ENCODE measurements around the gene PCGF2.
A peak's percentile ranks its signal among the peaks of the same experiment; 100 is the strongest.
"Not testable (repeated sequence)": the region's sequence is repeated elsewhere in the genome, so short reads cannot be mapped to it uniquely, and the experiment has no call there.

The PCGF2 gene

DNA sequence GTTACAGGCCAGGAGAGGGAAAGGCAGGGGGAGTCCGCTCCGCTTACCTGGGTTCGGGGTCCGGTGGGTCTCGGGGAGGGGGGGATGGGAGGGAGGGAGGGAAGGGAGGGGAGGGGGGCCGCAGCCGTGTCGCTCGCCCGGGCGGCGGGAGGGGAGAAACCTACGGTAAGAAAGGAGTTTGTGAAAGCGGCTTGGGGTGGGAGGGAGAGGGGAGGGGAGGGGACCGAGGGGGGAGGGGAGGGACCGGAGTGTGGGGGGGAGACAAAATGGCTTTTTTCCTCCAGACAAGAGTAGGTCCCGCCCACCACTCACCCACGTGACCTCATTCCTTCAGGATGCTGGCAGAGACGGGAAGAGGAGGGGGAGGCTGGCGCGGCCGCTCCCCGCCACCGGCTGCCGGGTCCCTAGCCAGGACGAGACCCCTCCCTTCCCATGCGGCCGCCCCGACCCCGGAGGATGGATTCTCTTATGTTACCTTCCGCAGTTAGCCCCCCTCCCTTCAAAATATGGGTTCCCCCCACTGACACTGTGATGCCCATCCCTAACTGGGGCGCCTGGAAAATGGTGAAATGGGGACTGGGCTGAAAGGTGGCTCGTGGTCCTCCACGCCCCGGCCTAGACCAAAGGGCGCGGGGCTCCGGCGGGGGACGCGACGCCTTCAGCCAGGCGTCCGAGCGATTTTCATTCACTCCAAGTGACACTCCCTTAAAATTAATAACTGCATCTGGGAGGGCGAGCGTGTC, at the start of gene PCGF2:
Gene PCGF2, minus strand, starts transcription at position 188 of the 743 bp plus-strand sequence. CDS start 7,934 bp downstream, outside the sequence.
- no peak for DNase-seq

DNA sequence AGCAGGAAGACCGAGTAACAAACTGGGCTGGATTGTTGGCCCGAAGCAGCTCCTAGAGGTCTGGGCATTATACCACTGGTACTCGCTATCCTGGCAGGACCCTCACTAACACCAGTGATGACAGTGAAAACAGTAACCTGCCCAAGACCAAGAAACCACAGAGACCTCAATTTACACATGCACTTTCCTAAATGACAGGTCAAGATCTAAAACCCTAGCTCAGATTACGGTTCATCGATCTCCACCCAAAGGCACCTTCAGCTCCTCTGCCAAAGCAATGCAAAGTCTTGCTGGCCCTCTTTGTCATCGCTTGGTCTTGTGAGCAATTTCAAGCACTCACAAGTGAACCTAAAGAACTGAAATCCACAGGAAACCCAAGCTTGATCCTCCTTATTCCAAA, 49.7 kb upstream of the PCGF2 start:
- DNase-seq, result no peak

DNA sequence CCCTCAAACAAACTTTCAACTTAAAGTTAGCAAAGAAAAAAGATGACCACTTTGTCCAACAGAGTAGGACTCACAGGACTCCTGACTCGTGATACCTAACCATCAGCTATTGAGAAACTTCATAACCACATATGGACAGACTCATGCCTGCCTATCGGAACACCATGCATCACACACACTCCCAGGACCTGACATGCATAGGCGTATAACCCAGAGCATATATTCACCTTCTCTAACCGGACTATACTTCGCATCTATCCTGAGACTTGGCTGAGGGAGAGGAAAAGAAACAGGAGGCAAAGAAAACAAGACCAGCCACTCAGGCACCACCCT, 49.0 kb upstream of the PCGF2 start:
- no peak for DNase-seq

DNA sequence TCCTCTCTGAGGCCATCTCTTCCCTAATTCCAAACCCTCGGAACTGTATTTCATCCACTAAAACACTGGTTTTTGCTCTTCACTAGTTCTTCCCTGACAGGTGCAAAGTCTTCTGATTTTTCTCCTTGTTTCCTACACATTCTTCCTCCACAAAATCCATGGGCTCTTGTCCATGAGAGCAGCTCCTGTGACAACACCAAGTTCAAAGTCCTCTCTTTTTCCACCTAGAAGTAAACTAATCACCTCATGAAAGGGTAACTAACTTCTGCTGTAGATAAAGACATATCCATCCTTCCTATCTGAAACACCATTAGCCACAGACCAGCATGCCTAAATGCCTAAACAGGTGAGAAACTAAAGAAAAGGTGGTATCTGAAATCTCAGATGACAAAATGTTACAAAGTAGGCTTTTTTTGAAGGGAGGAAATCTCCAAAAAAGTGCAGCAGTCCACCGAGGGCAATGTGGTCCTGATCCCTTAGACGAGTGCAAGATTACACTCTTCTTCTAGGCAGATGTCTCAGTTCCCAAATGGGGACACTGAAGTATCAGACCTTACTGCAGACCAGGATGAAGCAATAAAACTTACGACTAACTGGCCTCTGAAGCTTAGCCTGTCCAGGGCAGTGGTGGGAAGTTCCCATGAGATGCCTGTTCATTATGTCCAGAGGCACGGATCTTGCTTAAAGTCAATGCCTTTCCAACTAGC, 48.5 kb upstream of the PCGF2 start:
- peak; percentile 18 to 57 for DNase-seq

DNA sequence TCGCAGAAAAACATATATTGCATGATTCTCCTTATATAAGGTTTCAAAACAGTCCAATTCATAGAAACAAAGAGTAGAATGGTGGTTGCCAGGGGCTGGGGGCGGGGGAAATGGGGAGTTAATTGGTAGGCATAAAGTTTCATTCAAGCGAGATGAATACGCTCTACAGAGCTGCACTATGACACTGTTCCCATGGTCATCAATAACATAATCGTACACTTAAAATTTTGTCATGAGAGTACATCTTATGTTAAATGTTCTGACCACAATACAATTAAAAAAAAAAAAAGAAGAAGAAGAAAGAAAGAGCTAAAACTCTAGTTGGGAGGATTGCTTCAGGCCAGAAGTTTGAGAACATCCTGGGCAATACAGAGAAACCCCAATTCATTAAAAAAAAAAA, 46.1 kb upstream of the PCGF2 start:
- DNase-seq, result no peak

DNA sequence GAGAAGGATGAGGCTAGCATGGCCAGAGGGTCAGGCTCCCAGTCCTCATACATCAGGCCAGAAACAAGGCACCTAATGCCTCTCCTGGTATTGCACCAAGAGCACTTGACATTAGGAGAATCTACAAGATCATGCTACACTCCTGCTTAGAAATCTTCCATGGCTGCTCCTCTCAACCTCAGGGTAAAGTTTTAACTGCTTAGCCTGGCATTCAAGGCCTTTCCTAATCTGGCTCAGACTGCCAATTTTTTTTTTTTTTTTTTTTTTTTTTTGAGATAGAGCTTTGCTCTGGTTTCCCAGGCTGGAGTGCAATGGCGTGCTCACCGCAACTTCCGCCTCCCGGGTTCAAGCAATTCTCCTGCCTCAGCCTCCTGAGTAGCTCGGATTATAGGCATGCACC, 43.0 kb upstream of the PCGF2 start:
- no peak for DNase-seq

DNA sequence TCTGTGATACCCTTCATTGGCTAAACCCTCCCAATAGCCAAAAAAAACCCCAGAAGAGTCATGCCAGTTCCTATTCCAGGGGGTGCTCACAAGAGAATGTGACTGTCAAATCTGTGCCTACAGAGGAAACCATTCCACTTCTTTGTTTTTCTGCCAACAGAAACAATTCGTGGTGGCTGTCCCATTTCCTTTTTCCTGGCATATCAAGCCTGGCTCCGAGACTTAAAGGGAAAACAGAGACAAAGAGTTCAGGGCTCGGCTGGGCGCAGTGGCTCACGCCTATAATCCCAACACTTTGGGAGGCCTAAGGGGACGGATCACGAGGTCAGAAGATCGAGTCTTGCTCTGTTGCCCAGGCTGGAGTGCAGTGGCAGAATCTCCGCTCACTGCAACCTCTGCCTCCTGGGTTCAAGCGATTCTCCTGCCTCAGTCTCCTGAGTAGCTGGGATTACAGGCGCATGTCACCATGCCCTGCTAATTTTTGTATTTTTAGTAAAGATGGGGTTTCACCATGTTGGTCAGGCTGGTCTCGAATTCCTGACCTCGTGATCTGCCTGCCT, 42.1 kb upstream of the PCGF2 start:
- DNase-seq, result not testable (repeated sequence)

- no peak for DNase-seq
These were observed 41.0 kb upstream of the PCGF2 start for GRCh38 chr17:38789185-38789584.

- not testable (repeated sequence) for DNase-seq
These were observed 39.9 kb upstream of the PCGF2 start for GRCh38 chr17:38787999-38788398.

DNA sequence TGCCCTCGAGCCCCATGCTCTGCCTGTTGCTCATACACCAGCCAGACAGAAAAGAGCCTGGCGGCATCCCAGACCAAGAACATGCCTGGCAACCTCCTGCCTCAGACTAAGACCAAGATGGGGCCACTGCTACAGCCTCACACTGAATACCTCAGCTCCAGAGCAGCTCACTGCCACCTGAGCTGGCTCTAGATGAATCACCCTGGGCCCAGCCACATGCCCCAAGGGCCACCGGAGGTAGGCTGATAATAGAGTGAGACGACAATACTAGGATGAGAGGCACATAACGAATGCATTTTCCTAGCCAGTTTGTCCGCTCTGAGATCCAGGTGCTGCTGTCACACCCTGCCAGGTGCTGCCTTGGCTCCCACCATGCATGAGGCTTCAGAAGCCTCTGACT, 38.2 kb upstream of the PCGF2 start:
- no peak for DNase-seq

- no peak for DNase-seq
These were observed 35.1 kb upstream of the PCGF2 start for GRCh38 chr17:38783227-38783626.

DNA sequence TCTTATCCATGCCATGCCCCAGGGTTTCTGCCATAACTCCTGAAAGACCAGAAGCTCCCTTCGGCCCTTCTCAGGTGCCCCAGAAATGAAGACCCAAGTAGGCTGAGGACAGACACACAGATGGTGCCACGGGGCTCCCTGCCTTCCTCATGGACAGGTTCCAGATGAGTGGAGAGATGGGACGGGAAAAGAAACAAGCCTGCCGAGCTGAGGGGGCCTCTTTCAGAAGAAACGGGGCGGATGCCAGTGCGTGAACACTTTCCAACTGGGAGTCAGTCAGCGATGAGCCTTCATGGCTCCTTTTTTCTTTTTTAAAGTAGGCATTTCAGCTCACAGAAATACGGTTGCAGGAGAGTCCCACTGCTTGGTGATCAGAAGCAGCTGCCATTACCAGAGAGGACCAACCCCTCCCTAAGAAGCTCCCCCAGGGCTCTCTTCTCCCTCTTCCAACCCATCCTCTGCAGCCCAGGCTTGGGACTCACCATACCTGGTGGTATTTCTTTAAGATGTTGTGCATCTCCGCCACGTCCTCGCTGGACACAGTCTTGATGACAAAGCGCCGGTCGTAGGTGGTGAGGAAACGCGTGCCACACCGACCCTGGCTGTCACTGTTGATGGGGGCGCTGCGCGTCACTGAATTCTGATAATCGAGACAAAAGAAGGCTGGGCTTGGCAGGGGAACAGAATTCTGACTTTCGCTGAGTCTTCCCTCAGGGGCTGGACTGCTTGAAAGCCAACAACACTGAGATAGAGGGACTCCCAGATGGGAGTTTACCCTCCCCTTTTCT, 32.0 kb upstream of the PCGF2 start:
- DNase-seq, result no peak

GRCh38 chr17:38777641-38778250, 29.6 kb upstream of the PCGF2 start:
- no peak for DNase-seq

DNA sequence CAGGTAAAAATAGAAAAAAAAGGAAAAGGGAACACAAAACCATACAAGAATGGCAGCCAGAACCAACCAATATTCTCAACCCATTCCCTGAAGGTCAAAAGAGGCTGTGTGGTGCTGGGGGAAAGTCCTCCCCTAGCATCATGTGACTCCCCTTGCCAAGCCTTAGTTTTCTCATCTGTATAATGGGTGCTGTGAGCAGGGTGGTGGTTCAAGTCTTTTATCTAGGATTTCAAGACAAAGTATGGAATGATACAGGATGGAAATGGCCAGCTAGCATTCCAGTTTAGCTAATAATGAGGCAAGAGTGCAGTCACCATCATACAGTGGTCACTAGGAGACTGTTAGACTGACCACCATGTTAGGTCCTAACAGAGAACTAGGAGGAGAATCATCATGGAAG, 25.1 kb upstream of the PCGF2 start:
- DNase-seq, result no peak

- DNase-seq, result no peak
These were observed 20.3 kb upstream of the PCGF2 start for GRCh38 chr17:38768417-38768816.

DNA sequence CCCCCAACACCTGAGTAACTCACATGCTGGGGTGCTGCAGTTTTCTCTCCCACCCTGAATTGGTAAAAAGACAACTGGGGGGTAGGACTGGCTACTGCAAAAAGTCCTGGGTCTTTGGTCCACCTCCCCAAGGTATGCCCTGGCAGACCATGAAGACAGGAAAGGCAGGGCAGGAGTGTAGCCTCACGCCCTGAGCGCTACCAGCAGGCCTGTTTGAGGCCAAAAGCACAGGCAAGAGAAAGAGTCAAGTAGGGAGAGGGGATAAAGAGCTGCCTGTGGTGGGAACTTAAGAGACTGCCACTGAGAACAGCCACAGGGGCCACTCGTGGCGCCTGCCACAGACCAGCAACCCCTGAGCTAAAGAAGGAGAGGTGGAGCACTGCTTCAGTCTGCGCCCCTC, 18.2 kb upstream of the PCGF2 start:
- no peak for DNase-seq

- no peak for DNase-seq
These were observed 14.1 kb upstream of the PCGF2 start for GRCh38 chr17:38762231-38762630.

- DNase-seq, result no peak
These were observed 13.5 kb upstream of the PCGF2 start for GRCh38 chr17:38761612-38762011.

DNA sequence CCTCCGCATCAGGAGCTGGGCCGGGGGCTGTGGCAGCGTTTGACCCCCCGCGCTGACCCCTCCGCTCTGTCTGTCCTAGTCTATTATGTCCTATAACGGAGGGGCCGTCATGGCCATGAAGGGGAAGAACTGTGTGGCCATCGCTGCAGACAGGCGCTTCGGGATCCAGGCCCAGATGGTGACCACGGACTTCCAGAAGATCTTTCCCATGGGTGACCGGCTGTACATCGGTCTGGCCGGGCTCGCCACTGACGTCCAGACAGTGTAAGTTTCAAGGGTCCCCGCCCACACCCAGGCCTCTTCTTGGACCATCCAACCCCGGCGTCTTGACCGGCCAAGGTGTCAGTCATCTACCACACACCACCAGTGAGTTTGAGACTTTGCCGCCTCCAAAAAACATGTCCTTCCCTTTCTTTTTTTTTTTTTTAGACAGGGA, 5.0 kb upstream of the PCGF2 start:
- DNase-seq, result no peak

DNA sequence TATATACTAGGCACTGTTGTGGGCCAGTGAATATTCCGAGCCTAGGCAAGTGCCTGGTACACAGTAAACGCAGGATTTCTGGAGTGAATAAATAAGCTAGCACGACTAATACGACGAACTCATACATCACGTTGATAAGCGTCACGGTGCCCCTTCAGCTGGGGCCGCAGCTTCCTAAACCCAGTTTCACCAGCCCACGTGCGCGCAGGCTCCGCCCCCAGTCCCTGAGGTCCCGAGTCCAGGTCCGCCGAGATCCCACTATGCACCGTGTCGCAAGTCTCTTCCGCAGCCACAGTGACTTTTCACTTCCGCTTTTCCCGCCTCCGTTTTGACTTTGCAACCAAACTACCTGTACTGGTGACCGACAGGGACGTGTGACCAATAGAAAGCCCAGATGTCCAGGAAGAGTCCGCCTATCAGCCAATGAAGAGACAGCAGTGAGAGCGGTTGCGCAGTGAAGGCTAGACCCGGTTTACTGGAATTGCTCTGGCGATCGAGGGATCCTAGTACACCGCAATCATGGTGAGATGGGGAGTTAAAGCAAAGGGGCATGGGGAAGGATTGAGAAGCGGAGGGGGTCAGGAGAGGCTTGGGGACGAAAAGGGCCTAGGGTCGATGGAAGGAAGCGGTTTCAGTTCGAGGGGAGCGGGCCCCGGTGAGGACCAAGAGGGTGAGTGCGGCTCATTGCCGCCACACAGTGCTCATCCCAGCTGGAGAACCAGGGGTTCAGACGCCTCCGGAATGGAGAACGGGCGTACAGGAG, 4.4 kb upstream of the PCGF2 start, which contains the start of gene PSMB3:
Gene PSMB3, plus strand, starts transcription at position 434 of the 763 bp plus-strand sequence. Its CDS starts 86 bp downstream, at position 520.
- peak; percentile 99 to 100 for DNase-seq

DNA sequence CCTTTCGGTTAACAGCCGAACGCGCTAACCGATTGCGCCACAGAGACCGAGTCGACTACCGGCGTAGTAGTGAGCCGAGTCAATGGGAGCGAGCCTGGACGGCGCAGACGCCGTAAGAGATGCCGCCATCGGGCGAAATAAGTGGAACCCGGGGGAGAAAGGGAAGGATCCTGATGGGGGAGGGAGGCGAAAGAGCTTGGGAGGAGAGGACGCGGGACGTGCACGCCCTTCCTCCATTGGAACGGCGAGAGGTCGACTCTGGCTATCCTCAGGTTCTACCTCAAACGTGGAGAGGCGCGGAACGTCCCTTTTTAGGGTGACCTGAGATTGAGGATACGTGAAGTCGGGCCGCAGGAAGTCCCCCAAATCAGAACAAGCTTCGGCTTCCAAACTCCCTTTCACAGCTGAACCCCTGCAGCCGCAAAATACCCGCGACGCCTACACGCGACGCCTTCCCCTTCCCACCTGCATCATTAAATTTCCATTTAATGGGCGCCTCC, 3.7 kb upstream of the PCGF2 start:
- peak; percentile 68 to 97 for DNase-seq

Measured in inflammatory macrophage treated with lipopolysaccharide for 1 hour (primary cell).